Mesothelial cell of epicardium (in vitro differentiated cells): ENCODE results near the gene AKAP10. TPM values are rescaled to one million over a fixed set of nuclear protein-coding genes. Genes with fewer than 3 reads are reported as not detected.

ENCODE experiments used
- DNase-seq, 2 experiments: peaks; one replicate each; pipeline ENCODE4 v3.0.0; 2021; ENCODE audit warnings: low spot score in 2 of 2; ENCODE audit not compliant: unreplicated experiment in 2 of 2
- H3K27ac Mint-ChIP-seq: 2 replicates; pipeline ENCODE4 v1.8.0; 2021; ENCODE audit warnings: mixed read lengths
- H3K27me3 Mint-ChIP-seq: 2 replicates; pipeline ENCODE4 v1.8.0; 2021; ENCODE audit warnings: low read depth, mixed read lengths
- H3K36me3 Mint-ChIP-seq: 2 replicates; pipeline ENCODE4 v1.8.0; 2021; ENCODE audit warnings: mixed read lengths
- H3K4me1 Mint-ChIP-seq: 2 replicates; pipeline ENCODE4 v1.8.0; 2021; ENCODE audit warnings: mixed read lengths
- H3K4me3 Mint-ChIP-seq: 2 replicates; pipeline ENCODE4 v1.8.0; 2021; ENCODE audit warnings: mild to moderate bottlenecking, moderate library complexity, mixed read lengths
- H3K9me3 Mint-ChIP-seq: 2 replicates; pipeline ENCODE4 v1.8.0; 2021; ENCODE audit warnings: mixed read lengths
- CTCF ChIP-seq: fragments of 200-600 bp; sonication (generic); IDR thresholded peaks from one replicate; pipeline ENCODE4 v1.5.0; 2021; ENCODE audit warnings: antibody characterized with exemption; ENCODE audit not compliant: unreplicated experiment
- total RNA-seq: library from RNA; stranded (reverse); gene quantifications from 3 replicates; pipeline ENCODE4 v1.2.1, GENCODE V29; 2021

The AKAP10 gene
- total RNA-seq, 1 donor from 2014 or later = 39.0 TPM

DNA sequence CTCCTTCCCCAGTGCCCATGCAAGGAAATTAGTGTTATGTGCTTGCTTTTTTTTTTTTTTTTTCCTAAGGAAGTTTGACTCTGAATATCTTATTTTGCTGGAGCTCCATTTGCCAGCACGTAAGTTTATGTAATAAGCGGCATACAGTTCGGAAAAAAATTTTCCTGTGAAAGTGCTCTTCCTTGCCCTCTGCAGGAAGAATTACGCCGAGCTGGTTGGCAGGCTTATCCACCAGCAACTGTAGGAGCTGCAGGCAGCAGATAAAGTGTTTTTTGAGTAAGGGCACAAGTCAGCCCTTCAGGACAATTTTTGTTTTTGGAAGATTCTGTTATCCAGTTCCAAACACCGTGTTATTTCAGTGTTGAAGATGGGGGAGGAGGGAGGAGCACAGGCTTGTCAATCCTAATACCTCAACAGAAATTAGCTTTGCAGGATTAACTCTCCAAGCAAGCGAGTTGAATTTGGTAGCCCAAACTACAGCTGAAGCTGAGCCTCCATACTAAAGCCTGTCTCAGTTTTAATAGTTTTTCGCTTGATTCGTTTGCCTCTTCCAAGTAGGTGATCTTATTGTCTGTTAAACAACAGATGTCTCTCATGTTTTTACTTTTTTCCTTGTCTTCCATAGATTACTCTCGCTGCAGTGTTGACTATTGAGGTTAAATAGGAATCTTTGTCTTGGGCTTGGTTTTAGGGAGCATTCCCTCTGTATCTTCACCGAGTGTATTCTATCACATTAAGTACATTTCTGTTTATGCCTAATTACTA, 32.7 kb upstream of the AKAP10 start:
- H3K27ac Mint-ChIP-seq = no peak overlapping the region
- no peaks in the 10 kb centered on the region for H3K9me3 Mint-ChIP-seq
- peaks cover 4% of the 10 kb centered on the region for H3K4me1 Mint-ChIP-seq
- H3K27me3 Mint-ChIP-seq = peaks cover 69% of the 10 kb centered on the region
- TF ChIP-seq CTCF = no peak
- peak overlapping the region; percentile 78 for H3K4me3 Mint-ChIP-seq
- H3K36me3 Mint-ChIP-seq = no peaks in the 10 kb centered on the region
- DNase-seq = no peak

GRCh38 chr17:20009302-20010098, 31.9 kb upstream of the AKAP10 start, which contains the start of gene SPECC1:
Gene SPECC1, plus strand, starts transcription at chr17:20009359. Its CDS starts 87,293 bp downstream, at chr17:20096652.
- peaks cover 4% of the 10 kb centered on the region for H3K4me1 Mint-ChIP-seq
- DNase-seq = peak; percentile 74 to 94
- no peaks in the 10 kb centered on the region for H3K9me3 Mint-ChIP-seq
- H3K27ac Mint-ChIP-seq = no peak within 1 kb of the TSS
- H3K27me3 Mint-ChIP-seq = peaks cover 74% of the 10 kb centered on the region
- H3K36me3 Mint-ChIP-seq = no peaks in the 10 kb centered on the region
- peak within 1 kb of the TSS; percentile 93 for H3K4me3 Mint-ChIP-seq
- TF ChIP-seq CTCF = peak; percentile 95

DNA sequence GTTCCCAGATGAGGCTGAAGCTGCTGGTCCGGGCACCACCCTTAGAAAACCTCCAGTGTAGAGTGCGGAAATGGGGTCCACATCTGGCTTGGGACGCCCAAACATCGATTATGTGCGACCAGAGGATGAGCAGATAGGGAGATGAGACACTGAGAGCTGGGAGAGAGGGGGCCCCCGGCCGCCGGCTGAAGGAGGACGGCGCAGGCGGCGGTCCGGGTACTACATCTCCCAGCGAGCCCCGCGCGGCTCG, 31.3 kb upstream of the AKAP10 start:
- Mint-ChIP-seq H3K4me3 (peak overlapping the region; percentile 93), H3K4me1 (peaks cover 4% of the 10 kb centered on the region), H3K36me3 (no peaks in the 10 kb centered on the region), H3K27me3 (peaks cover 71% of the 10 kb centered on the region), H3K27ac (no peak overlapping the region), H3K9me3 (no peaks in the 10 kb centered on the region)
- no peak for DNase-seq
- TF ChIP-seq CTCF = no peak

GRCh38 chr17:20008242-20009051, 30.8 kb upstream of the AKAP10 start:
- Mint-ChIP-seq H3K4me1 (peaks cover 4% of the 10 kb centered on the region), H3K36me3 (no peaks in the 10 kb centered on the region), H3K4me3 (peak overlapping the region; percentile 93)

More at GRCh38 chr17:20008242-20009051, 30.8 kb upstream of the AKAP10 start:
- peak in 1 of 2 experiments; percentile 23 for DNase-seq
- Mint-ChIP-seq H3K9me3 (no peaks in the 10 kb centered on the region), H3K27me3 (peaks cover 66% of the 10 kb centered on the region), H3K27ac (no peak overlapping the region)
- TF ChIP-seq CTCF = no peak
